CD4-positive, alpha-beta memory T cell (primary cell): ENCODE measurements around the gene WNT2. TPM values are rescaled to one million over a fixed set of nuclear protein-coding genes. Genes with fewer than 3 reads are reported as not detected.

Experiments used
- CTCF ChIA-PET: fragments of 350-600 bp; sonication (Branson Sonifier 250); formaldehyde crosslinking; loops from one replicate; lab custom pipeline; 2021; ENCODE audit warnings: inconsistent platforms; ENCODE audit not compliant: partially characterized antibody; lab: Charles Lee
- POLR2A ChIA-PET: fragments of 350-600 bp; sonication (Branson Sonifier 250); formaldehyde crosslinking; loops from one replicate; lab custom pipeline; 2021; ENCODE audit not compliant: partially characterized antibody; lab: Charles Lee
- DNase-seq, 5 donors: peaks; one replicate each; pipeline versions ENCODE4 v3.0.0 to v3.0.0-alpha.2; 2020 to 2022; ENCODE audit warnings: mixed read lengths in 1 of 5
- H3K27ac ChIP-seq: one replicate; pipeline ENCODE4 v1.7.0; 2013; ENCODE audit warnings: low read depth, low read length
- H3K27me3 ChIP-seq: 2 replicates; pipeline ENCODE4 v1.7.0; 2013; ENCODE audit warnings: mild to moderate bottlenecking, low read length, moderate library complexity; ENCODE audit not compliant: insufficient read depth
- H3K36me3 ChIP-seq: 2 replicates; pipeline ENCODE4 v1.7.0; 2013; ENCODE audit warnings: mild to moderate bottlenecking, low read length, moderate library complexity; ENCODE audit not compliant: insufficient read depth
- H3K4me1 ChIP-seq: 2 replicates; pipeline ENCODE4 v1.7.0; 2013; ENCODE audit warnings: mild to moderate bottlenecking, low read length, moderate library complexity; ENCODE audit not compliant: insufficient read depth
- H3K4me3 ChIP-seq, 2 donors: one replicate each; pipeline ENCODE4 v1.7.0; 2013; ENCODE audit warnings: low read length in 2 of 2, mild to moderate bottlenecking in 1 of 2
- H3K9me3 ChIP-seq, 2 donors: one replicate each; pipeline ENCODE4 v1.7.0; 2013; ENCODE audit warnings: low read length in 2 of 2, control low read depth in 1 of 2; ENCODE audit not compliant: control insufficient read depth in 1 of 2
- H3K27ac Mint-ChIP-seq, 7 donors: one replicate each; pipeline ENCODE4 v1.8.0; 2020 to 2021; ENCODE audit warnings: mixed read lengths in 7 of 7, mild to moderate bottlenecking in 6 of 7, inconsistent platforms in 3 of 7, moderate library complexity in 3 of 7
- H3K27me3 Mint-ChIP-seq, 2 donors: one replicate each; pipeline ENCODE4 v1.8.0; 2020 to 2021; ENCODE audit warnings: mixed read lengths in 2 of 2
- H3K36me3 Mint-ChIP-seq, 2 donors: one replicate each; pipeline ENCODE4 v1.8.0; 2020 to 2021; ENCODE audit warnings: mixed read lengths in 2 of 2, inconsistent platforms in 1 of 2, mild to moderate bottlenecking in 1 of 2
- H3K4me1 Mint-ChIP-seq, 4 donors: one replicate each; pipeline ENCODE4 v1.8.0; 2020 to 2021; ENCODE audit warnings: mixed read lengths in 4 of 4, mild to moderate bottlenecking in 1 of 4
- H3K4me3 Mint-ChIP-seq, 8 donors: one replicate each; pipeline ENCODE4 v1.8.0; 2020 to 2021; ENCODE audit warnings: mixed read lengths in 8 of 8, mild to moderate bottlenecking in 7 of 8, moderate library complexity in 6 of 8, inconsistent platforms in 3 of 8
- H3K9me3 Mint-ChIP-seq, 8 donors: one replicate each; pipeline ENCODE4 v1.8.0; 2020 to 2021; ENCODE audit warnings: mixed read lengths in 8 of 8, mild to moderate bottlenecking in 5 of 8, inconsistent platforms in 3 of 8, moderate library complexity in 1 of 8
- intact Hi-C: fragments of 100-400 bp; cut with micrococcal nuclease; formaldehyde crosslinking; loops from one replicate; pipeline ENCODE4 v1.15.1; 2023
- polyA plus RNA-seq, 2 donors: library from polyadenylated mRNA; unstranded; fragments of 300-500 nt; fragmentation: Illumina TruSeq; gene quantifications; one replicate each; pipeline ENCODE4 v1.2.3, GENCODE V29; 2021
- total RNA-seq, 2 experiments: library from RNA; stranded (reverse); gene quantifications; one replicate each; pipeline ENCODE4 v1.2.3, GENCODE V29; 2021

WNT2 gene
- total and polyA plus RNA-seq, 4 experiments from 2014 or later, result not detected

DNA sequence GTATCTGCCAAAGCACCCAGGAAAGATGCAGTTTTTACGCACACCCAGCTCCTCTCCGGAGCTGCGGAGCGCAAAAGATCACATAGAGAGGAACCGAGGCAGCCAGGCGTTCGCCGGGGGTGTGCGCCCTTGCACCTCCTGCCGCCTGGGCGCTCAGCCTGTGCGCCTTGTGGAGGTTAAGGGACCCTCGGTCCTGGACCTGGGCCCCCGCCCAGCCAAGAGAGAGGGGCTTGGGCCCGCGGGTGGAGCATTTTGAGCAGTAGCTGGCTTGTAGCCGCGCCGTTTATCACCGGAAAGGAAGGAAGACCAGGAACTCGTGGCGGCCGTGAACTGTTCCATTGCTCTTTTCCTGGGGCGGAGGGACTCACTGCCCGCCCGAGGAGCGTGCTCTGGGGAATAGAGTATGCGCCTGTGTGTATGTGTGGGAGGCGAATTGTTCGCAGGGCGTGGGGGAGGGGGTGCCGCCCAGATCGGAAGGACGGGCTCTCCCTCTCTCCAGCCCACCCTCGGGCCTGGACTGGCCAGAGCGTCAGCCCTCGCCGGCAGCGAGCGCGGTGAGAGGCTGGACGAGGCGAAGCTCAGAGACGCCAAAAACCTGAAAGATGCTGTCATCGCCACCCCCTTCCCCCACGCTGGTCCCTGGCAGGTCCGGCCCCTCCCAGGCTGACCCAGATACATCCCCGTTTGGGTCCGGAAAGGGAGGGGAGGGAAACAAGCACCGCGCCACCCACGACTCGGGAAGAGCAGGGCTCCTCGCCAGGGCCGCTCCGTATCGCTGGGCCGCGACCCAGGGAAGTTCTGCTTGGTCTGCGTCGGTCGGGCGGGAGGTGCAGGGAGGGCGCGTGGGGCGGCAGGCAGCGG lies 1.2 kb upstream of the WNT2 start:
- Mint-ChIP-seq H3K4me3 (no peak overlapping the region), H3K27ac (no peak overlapping the region), H3K9me3 (peaks cover 0 to 23% (median 5%) of the 10 kb centered on the region in 8 donors), H3K27me3 (peaks cover 27 to 40% of the 10 kb centered on the region in 2 donors), H3K36me3 (no peaks in the 10 kb centered on the region), H3K4me1 (peaks cover 0 to 14% (median 2%) of the 10 kb centered on the region in 4 donors)
- no peak for DNase-seq
- no peak overlapping the region for H3K4me3 ChIP-seq
- no peaks in the 10 kb centered on the region for H3K36me3 ChIP-seq
- ChIA-PET POLR2A (no interaction called here), CTCF (no interaction called here)
- H3K27ac ChIP-seq, result no peak overlapping the region
- H3K9me3 ChIP-seq, result no peaks in the 10 kb centered on the region
- no peaks in the 10 kb centered on the region for H3K4me1 ChIP-seq
- H3K27me3 ChIP-seq, result peaks cover 3% of the 10 kb centered on the region
- intact Hi-C loops, result no loop called here

DNA sequence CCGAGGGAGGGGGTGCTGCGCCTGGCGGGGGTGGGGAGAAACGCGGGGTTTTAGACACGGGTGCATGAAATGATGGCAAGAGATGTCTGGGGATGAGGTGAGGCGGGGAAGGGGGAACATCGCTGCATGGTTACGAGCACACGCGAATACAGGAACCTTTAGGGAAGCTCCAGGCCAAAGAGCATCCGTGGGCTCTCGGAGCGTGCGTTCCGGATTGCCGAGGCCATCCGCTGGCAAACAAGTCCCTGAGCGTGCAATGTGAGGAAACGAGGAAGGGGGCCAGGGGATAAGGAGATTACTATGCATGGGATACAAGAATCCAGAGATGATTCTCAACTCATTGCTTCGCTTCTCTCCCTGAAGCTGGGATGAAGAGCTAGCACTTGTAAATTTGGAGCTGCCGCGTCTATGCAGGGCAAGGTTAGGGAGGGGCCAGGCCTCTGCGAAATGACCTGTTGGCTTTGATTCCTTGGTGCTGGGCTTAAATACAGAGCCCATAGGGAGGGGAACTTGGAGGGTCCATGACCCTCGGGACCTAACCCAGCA lies 520 bp upstream of the WNT2 start:
- intact Hi-C loops, result no loop called here
- ChIA-PET POLR2A (no interaction called here), CTCF (no interaction called here)
- DNase-seq, result no peak
- no peaks in the 10 kb centered on the region for H3K36me3 Mint-ChIP-seq
- no peaks in the 10 kb centered on the region for H3K9me3 ChIP-seq
- peaks cover 27 to 40% of the 10 kb centered on the region in 2 donors for H3K27me3 Mint-ChIP-seq
- no peaks in the 10 kb centered on the region for H3K36me3 ChIP-seq
- H3K4me1 Mint-ChIP-seq, result peaks cover 0 to 14% (median 2%) of the 10 kb centered on the region in 4 donors
- H3K4me3 Mint-ChIP-seq, result no peak overlapping the region
- H3K27ac Mint-ChIP-seq, result no peak overlapping the region
- H3K27me3 ChIP-seq, result peaks cover 3% of the 10 kb centered on the region
- no peak overlapping the region for H3K4me3 ChIP-seq
- H3K27ac ChIP-seq, result no peak overlapping the region
- peaks cover 0 to 18% (median 5%) of the 10 kb centered on the region in 8 donors for H3K9me3 Mint-ChIP-seq
- no peaks in the 10 kb centered on the region for H3K4me1 ChIP-seq

DNA sequence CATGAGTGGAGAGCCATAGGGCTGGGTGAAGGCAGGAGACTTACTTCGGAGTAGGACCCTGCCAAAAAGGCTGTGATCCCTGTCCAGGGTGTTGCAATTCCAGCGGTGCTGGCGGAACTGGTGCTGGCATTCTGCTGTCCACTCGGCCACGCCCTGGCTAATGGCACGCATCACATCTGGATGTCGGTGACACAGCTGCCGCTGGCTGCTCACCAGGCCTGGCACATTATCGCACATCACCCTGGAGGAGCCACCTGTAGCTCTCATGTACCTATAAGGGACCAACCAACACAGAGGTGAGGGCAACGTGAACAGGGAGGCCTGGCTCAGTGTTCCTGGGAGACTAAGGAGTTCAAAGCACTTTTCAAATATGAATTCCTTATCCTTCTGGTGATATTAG lies 2.3 kb downstream of the WNT2 start:
- Mint-ChIP-seq H3K27ac (no peak overlapping the region), H3K36me3 (no peaks in the 10 kb centered on the region), H3K27me3 (peaks cover 19 to 28% of the 10 kb centered on the region in 2 donors), H3K4me1 (peaks cover 0 to 14% (median 2%) of the 10 kb centered on the region in 4 donors), H3K9me3 (peaks cover 0 to 14% (median 2%) of the 10 kb centered on the region in 8 donors), H3K4me3 (no peak overlapping the region)
- H3K4me3 ChIP-seq, result no peak overlapping the region
- DNase-seq, result no peak
- no peaks in the 10 kb centered on the region for H3K9me3 ChIP-seq
- ChIA-PET CTCF (no interaction called here), POLR2A (no interaction called here)
- peaks cover 3% of the 10 kb centered on the region for H3K27me3 ChIP-seq
- no peaks in the 10 kb centered on the region for H3K4me1 ChIP-seq
- H3K27ac ChIP-seq, result no peak overlapping the region
- no peaks in the 10 kb centered on the region for H3K36me3 ChIP-seq
- intact Hi-C loops, result no loop called here

DNA sequence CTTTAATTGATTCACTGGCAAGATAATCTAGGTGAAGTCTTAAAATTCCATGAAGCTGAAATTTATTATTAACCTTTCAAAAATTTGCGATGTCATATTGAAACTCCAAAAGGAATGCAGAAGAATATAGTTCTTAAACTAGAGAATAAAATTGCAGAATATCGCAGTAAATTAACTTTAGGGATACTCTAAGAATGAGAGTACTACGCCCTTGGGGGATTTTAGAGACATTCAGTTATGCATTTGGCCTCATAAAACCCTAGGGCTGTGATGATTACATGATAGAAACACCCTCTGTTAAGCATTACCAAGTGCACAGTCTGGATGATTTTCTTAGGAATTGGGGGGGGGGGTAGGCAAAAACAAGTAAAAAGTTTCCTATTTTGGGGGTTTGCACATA lies 3.7 kb downstream of the WNT2 start:
- H3K27ac Mint-ChIP-seq, result no peak overlapping the region
- Histone ChIP-seq H3K4me3 (no peak overlapping the region), H3K9me3 (no peaks in the 10 kb centered on the region), H3K36me3 (no peaks in the 10 kb centered on the region), H3K27me3 (no peaks in the 10 kb centered on the region), H3K4me1 (no peaks in the 10 kb centered on the region), H3K27ac (no peak overlapping the region)
- POLR2A ChIA-PET, result no interaction called here
- H3K4me3 Mint-ChIP-seq, result no peak overlapping the region
- CTCF ChIA-PET, result no interaction called here
- H3K36me3 Mint-ChIP-seq, result no peaks in the 10 kb centered on the region
- H3K27me3 Mint-ChIP-seq, result peaks cover 14 to 25% of the 10 kb centered on the region in 2 donors
- DNase-seq, result no peak
- intact Hi-C loops, result no loop called here
- peaks cover 0 to 14% (median 2%) of the 10 kb centered on the region in 4 donors for H3K4me1 Mint-ChIP-seq
- peaks cover 0 to 12% (median 1%) of the 10 kb centered on the region in 8 donors for H3K9me3 Mint-ChIP-seq

DNA sequence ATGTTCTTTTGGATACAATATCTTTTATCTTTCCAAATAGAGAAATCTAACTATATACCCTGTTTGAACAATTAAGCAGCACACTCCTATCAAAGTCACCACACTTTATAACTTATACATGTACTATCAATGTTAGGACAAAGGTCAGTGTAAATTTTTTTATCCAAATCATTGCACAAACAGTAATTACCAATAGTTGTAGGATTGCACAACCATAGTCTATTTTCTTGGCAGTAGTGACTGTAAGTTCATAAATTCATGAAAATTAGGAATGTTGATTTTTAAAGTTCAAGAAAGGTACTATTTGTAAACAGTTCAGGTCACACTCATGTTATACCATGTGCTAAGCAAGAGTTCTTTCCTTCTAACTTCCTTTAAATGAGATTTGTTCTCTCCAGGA lies 9.3 kb downstream of the WNT2 start:
- no peak overlapping the region for H3K27ac ChIP-seq
- no peak overlapping the region for H3K4me3 ChIP-seq
- H3K9me3 ChIP-seq, result no peaks in the 10 kb centered on the region
- no peak for DNase-seq
- Mint-ChIP-seq H3K27me3 (peaks cover 1 to 4% of the 10 kb centered on the region in 2 donors), H3K27ac (no peak overlapping the region), H3K36me3 (no peaks in the 10 kb centered on the region), H3K9me3 (peaks cover 0 to 2% (median 0%) of the 10 kb centered on the region in 8 donors), H3K4me1 (no peaks in the 10 kb centered on the region), H3K4me3 (no peak overlapping the region)
- intact Hi-C loops, result no loop called here
- no peaks in the 10 kb centered on the region for H3K4me1 ChIP-seq
- no peaks in the 10 kb centered on the region for H3K36me3 ChIP-seq
- no peaks in the 10 kb centered on the region for H3K27me3 ChIP-seq
- CTCF ChIA-PET, result no interaction called here
- POLR2A ChIA-PET, result no interaction called here

DNA sequence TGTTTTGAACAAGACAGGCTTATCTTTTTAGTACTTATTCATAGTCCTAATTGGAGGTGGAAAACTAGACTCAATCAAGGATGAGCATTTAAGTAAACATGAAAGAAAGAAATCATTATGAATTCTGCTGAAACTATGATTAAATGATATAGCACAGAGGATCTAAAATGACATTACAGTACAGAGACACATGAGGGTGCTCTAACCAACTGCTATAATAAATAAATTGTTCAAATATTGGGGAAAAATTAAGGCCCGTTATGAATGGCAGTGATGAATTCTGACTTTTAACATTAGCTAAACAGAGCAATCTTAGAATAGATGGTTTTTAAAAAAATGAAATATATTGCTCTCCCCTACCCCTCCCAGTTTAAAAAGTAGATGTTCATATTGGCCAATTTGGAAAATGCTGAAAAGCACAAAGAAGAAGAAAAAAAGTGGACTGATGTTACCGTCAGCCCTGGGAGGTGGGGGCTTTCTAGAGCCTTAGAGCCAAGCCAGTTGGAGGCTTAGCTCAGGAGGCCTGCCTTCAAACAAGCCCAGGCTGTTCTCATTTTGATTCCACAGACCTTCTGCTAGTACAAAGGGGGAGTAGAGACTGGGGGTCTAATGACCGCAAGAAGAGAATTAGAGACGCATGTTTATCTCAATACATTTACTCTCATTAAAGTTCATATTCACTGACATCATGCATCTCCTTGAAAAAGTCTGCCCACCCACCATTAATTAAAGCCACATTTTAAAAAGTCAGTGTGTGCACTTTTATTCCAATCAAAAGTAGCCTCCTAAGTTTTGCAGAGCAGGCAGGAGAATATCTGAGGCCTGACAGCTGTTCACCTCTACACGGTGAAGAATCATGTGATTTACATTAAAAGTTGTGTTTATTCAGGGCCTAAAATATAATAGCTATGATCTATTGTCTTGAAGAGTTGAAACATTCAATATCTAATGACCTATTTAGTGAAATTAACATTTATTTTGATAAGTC lies 10.0 kb downstream of the WNT2 start:
- intact Hi-C loops, result no loop called here
- Histone ChIP-seq H3K36me3 (no peaks in the 10 kb centered on the region), H3K27me3 (no peaks in the 10 kb centered on the region), H3K4me3 (no peak overlapping the region), H3K9me3 (no peaks in the 10 kb centered on the region), H3K27ac (no peak overlapping the region), H3K4me1 (no peaks in the 10 kb centered on the region)
- Mint-ChIP-seq H3K4me1 (no peaks in the 10 kb centered on the region), H3K27ac (no peak overlapping the region), H3K36me3 (no peaks in the 10 kb centered on the region), H3K27me3 (peaks cover 1 to 4% of the 10 kb centered on the region in 2 donors), H3K4me3 (no peak overlapping the region), H3K9me3 (peaks cover 0 to 2% (median 0%) of the 10 kb centered on the region in 8 donors)
- CTCF ChIA-PET, result no interaction called here
- POLR2A ChIA-PET, result no interaction called here
- no peak for DNase-seq

DNA sequence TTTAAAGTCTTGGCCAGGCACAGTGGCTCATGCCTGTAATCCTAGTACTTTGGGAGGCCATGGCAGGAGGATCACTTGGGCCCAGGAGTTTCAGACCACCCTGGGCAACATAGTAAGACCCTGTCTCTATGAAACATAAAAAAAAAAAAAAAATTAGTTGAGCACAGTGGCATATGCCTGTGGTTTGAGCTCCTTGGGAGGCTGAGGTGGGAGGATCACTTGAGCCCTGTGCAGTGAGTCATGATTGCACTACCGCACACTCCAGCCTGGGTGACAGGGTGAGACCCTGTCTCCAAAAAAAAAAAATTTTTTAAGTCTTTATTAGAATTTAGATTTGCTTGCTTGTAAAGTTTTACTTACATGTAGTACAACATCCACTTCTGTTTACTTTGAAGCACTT lies 14.0 kb downstream of the WNT2 start:
- CTCF ChIA-PET, result no interaction called here
- intact Hi-C loops, result no loop called here
- no peaks in the 10 kb centered on the region for H3K36me3 ChIP-seq
- H3K27ac ChIP-seq, result no peak overlapping the region
- H3K9me3 ChIP-seq, result no peaks in the 10 kb centered on the region
- H3K9me3 Mint-ChIP-seq, result peaks cover 0 to 2% (median 0%) of the 10 kb centered on the region in 8 donors
- peaks cover 4% of the 10 kb centered on the region in 2 donors for H3K27me3 Mint-ChIP-seq
- no peak overlapping the region for H3K27ac Mint-ChIP-seq
- no peaks in the 10 kb centered on the region for H3K4me1 ChIP-seq
- H3K27me3 ChIP-seq, result no peaks in the 10 kb centered on the region
- no peak for DNase-seq
- POLR2A ChIA-PET, result no interaction called here
- no peak overlapping the region for H3K4me3 ChIP-seq
- H3K4me1 Mint-ChIP-seq, result no peaks in the 10 kb centered on the region
- no peak overlapping the region for H3K4me3 Mint-ChIP-seq
- no peaks in the 10 kb centered on the region for H3K36me3 Mint-ChIP-seq
